ENCODE measurements around the gene TPO. TPM values are rescaled to one million over a fixed set of nuclear protein-coding genes. Genes with fewer than 3 reads are reported as not detected.

The TPO gene
- total RNA-seq, 1 experiment from 2014 or later, result not detected

- H3K36me3 Mint-ChIP-seq (ENCODE audit: insufficient read depth in 1 of 3, low read depth in 3 of 3), result no peaks in the 10 kb centered on the region; a peak in 1 of 7 replicates
- no peaks in the 10 kb centered on the region; a peak in 1 of 5 replicates for H3K9me3 Mint-ChIP-seq
- TF ChIP-seq CTCF (conservative IDR thresholded peaks at IDR 0.05), result no peak
These were observed 2.2 kb downstream of the TPO start for GRCh38 chr2:1415501-1415900.

More at GRCh38 chr2:1415501-1415900, 2.2 kb downstream of the TPO start:
- Histone ChIP-seq H3K27ac (ENCODE audit: insufficient read length, low read depth, low read length) (no peak overlapping the region), H3K14ac (ENCODE audit: insufficient read depth, low read length) (no peak overlapping the region), H2BK120ac (ENCODE audit: low read depth, low read length, poor library complexity, severe bottlenecking) (no peak overlapping the region), H3K4me1 (ENCODE audit: insufficient read depth, low read length) (no peaks in the 10 kb centered on the region), H3K79me2 (ENCODE audit: insufficient read depth, low read length) (no peaks in the 10 kb centered on the region), H3T11ph (ENCODE audit: low read length) (no peak overlapping the region), H3K9me3 (ENCODE audit: control insufficient read depth, low read depth, low read length) (no peaks in the 10 kb centered on the region), H3K18ac (ENCODE audit: insufficient read length, low read depth, low read length) (no peak overlapping the region), H2BK15ac (ENCODE audit: low read depth, low read length) (no peak overlapping the region), H3K23me2 (ENCODE audit: insufficient read length, low read depth, low read length, poor library complexity, severe bottlenecking) (no peaks in the 10 kb centered on the region), H3K4me2 (ENCODE audit: insufficient read depth, insufficient read length, low read length) (no peak overlapping the region), H3K9ac (ENCODE audit: extremely low read depth, insufficient read length, low read length) (no peak overlapping the region), H2AK5ac (ENCODE audit: insufficient read length, low read length) (no peak overlapping the region), H2BK12ac (ENCODE audit: insufficient read length, low read depth, low read length) (no peak overlapping the region), H3K23ac (ENCODE audit: insufficient read length, low read depth, low read length) (no peak overlapping the region), H4K20me1 (ENCODE audit: control insufficient read depth, insufficient read depth, insufficient read length) (no peaks in the 10 kb centered on the region), H3K56ac (ENCODE audit: insufficient read length, low read depth, low read length) (no peak overlapping the region), H3K27me3 (ENCODE audit: insufficient read depth, low read length) (0 out of 2 replicates have a peak, but pooled peaks cover 2% of the 10 kb centered on the region), H2AFZ (ENCODE audit: low read length) (no peak overlapping the region), H2BK20ac (ENCODE audit: low read depth, low read length, poor library complexity, severe bottlenecking) (no peak overlapping the region), H3K4ac (ENCODE audit: low read depth, low read length) (no peak overlapping the region), H3K79me1 (ENCODE audit: insufficient read depth, low read depth, low read length, poor library complexity, severe bottlenecking) (no peaks in the 10 kb centered on the region), H4K91ac (ENCODE audit: insufficient read length, low read depth, low read length) (no peak overlapping the region), H2BK5ac (ENCODE audit: insufficient read length, low read length) (no peak overlapping the region), H4K5ac (ENCODE audit: insufficient read length, low read depth, low read length) (no peak overlapping the region), H4K8ac (replicated peaks; ENCODE audit: insufficient read length, low read depth, low read length) (no peak overlapping the region)
- no CpG with 5 or more reads among the region's 6 CpGs for WGBS (ENCODE audit: extremely low coverage, insufficient read length, low lambda C conversion rate)
- DNase-seq, result no peak
- H3K4me1 Mint-ChIP-seq, result peaks cover 13 to 14% of the 10 kb centered on the region in 2 experiments
- H3K4me3 Mint-ChIP-seq, result no peak overlapping the region
- no peak overlapping the region for H3K27ac Mint-ChIP-seq
- peaks cover 26% of the 10 kb centered on the region for H3K27me3 Mint-ChIP-seq (ENCODE audit: low read depth)

Data from H9 (cell line).